Measurements from ENCODE around the gene NRIP3. TPM values are rescaled to one million over a fixed set of nuclear protein-coding genes. Genes with fewer than 3 reads are reported as not detected.
A peak's percentile ranks its signal among the peaks of the same experiment; 100 is the strongest.

The NRIP3 gene
- total and polyA plus RNA-seq, 9 of the 15 experiments (the other 6 are each of a cell fraction or from before 2014, with no cell fraction given), result 4.4 to 18.7 (median 11.6) TPM

GRCh38 chr11:9003573-9004182 is at the start of gene NRIP3 (continued):
- TF ChIP-seq MYBL2 (IDR thresholded peaks at IDR 0.05; ENCODE audit: low read depth), result no peak
- no peak for TF ChIP-seq MYBL2 (CRISPR knock-in tag; IDR thresholded peaks at IDR 0.05; ENCODE audit: borderline replicate concordance)
- TF ChIP-seq E2F1 (CRISPR knock-in tag; IDR thresholded peaks at IDR 0.05), result peak; percentile 78
- TF ChIP-seq ZBTB9 (CRISPR knock-in tag; IDR thresholded peaks at IDR 0.05), result peak; percentile 79; the same call in 1 of the 2 replicates
- TF ChIP-seq E2F3 (CRISPR knock-in tag; IDR thresholded peaks at IDR 0.05), result peak; percentile 75
- no peak for TF ChIP-seq TRIM25 (IDR thresholded peaks at IDR 0.05; ENCODE audit: borderline replicate concordance)
- TF ChIP-seq DMBX1 (CRISPR knock-in tag; IDR thresholded peaks at IDR 0.05; ENCODE audit: borderline replicate concordance), result 0 out of 2 replicates have a peak, but pooled peaks have one; percentile 15
- no peak for TF ChIP-seq ZNF696 (CRISPR knock-in tag; conservative IDR thresholded peaks at IDR 0.05)
- no peak for TF ChIP-seq BACH1 (tag; IDR thresholded peaks at IDR 0.05)
- TF ChIP-seq ZNF780A (CRISPR knock-in tag; IDR thresholded peaks at IDR 0.05), result no peak
- TF ChIP-seq ZNF639 (CRISPR knock-in tag; conservative IDR thresholded peaks at IDR 0.05 in 1 of 2, IDR thresholded peaks at IDR 0.05 in 1 of 2), result peak in 1 of 2 experiments; percentile 58; a peak in 2 of 4 replicates
- no peak for TF ChIP-seq ZNF717 (CRISPR knock-in tag; IDR thresholded peaks at IDR 0.05)
- no peak for TF ChIP-seq ATF3 (IDR thresholded peaks at IDR 0.05)
- peak; percentile 26; the same call in 1 of the 2 replicates for TF ChIP-seq ATF3 (CRISPR knock-in tag; conservative IDR thresholded peaks at IDR 0.05)
- TF ChIP-seq CREB5 (CRISPR knock-in tag; IDR thresholded peaks at IDR 0.05), result no peak
- peak; percentile 94 to 96 for TF ChIP-seq E2F6 (IDR thresholded peaks at IDR 0.05; ENCODE audit: borderline replicate concordance in 1 of 2, extremely low read depth in 1 of 2, insufficient read depth in 1 of 2, insufficient read length in 1 of 2, low read depth in 1 of 2, low read length in 1 of 2, poor library complexity in 1 of 2, severe bottlenecking in 1 of 2)
- no peak for TF ChIP-seq ZNF124 (CRISPR knock-in tag; IDR thresholded peaks at IDR 0.05)

Data from K562 (cell line).